NCI-H345 (cell line): Measurements from ENCODE around the gene RLN1.
"Not testable (repeated sequence)": the region's sequence is repeated elsewhere in the genome, so short reads cannot be mapped to it uniquely, and the experiment has no call there.

Experiments used
- DNase-seq: peaks from one replicate; lab custom pipeline; 2025; lab: John Stamatoyannopoulos, UW

RLN1 gene, protein sequence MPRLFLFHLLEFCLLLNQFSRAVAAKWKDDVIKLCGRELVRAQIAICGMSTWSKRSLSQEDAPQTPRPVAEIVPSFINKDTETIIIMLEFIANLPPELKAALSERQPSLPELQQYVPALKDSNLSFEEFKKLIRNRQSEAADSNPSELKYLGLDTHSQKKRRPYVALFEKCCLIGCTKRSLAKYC

DNA sequence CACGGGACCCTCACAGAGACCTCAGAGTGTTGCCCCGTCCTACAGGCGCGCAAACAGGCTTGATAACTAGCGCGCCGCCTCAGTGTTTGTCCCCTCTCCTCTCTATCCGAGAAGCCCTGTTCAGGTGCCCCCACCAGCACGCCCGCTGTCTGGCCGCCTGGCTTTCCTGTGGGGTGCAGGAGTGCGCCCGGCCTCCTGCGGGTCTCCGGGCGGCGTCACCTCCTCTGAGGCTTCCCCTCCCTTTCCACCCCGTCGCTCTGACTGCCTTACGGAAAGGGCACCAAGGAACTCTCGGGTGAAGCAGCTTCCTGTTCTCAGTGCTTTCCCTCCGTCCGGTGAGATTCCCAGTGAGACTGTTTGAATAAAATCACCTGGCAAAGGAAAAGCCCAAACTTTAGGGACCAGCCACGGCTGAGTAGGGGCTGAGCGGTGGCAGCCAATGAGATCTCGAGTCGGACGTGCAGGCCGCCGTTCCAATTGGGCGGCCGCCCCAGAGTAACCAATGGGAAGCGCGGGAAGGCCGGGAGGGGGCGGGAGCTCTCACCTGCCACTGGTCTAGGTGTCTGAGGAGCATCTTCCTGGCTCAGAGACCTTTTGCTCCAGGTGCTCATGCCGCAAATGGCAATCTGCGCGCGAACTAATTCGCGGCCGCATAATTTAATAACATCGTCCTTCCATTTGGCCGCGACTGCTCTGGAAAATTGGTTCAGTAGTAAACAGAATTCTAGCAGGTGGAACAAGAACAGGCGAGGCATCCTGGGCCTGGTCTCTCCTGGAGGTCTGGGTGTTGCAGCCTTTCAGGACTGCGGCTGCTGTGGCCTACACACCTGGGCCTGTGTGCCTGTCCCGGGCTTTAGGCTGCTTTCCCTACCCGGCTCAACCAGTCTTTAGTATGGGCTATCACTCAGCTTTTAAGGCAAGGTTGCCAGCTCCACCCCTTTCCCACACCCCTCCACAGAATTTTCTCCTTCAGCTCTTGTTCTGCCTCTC, at the start of gene RLN1:
Gene RLN1 (minus strand): TSS at position 885 of the 990 bp plus-strand sequence. CDS start 130 bp downstream, at position 755.
- DNase-seq, result not testable (repeated sequence)

DNA sequence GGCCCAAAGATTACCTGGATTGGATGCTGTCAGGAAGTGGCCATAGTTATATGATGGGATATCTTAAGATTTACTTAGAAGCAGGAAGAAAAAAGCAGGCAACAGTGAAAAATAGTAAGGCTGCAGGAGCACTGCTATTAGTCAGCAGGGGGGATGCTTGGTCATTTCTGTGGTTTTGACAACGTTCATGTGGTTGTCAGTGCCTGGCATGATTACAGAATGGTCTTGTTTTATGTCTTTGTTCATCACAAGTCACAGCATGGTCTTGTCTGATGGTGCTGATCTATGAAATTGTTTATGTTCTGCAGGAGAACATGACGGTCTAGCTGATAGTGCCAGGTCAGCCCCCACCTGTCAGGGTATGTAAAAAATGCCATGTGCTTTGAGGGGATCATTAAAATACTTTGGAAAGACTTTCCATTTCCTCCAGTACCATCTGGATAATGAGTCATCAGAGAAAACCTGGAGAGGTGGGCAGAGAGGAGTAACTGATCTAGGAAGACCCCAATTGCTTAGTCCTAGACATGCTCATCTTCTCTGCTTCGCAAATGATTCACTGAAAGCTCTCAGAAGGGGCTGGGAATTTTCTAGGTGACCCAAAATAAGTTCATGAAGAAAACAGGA, 49.5 kb upstream of the RLN1 start:
- no peak for DNase-seq

DNA sequence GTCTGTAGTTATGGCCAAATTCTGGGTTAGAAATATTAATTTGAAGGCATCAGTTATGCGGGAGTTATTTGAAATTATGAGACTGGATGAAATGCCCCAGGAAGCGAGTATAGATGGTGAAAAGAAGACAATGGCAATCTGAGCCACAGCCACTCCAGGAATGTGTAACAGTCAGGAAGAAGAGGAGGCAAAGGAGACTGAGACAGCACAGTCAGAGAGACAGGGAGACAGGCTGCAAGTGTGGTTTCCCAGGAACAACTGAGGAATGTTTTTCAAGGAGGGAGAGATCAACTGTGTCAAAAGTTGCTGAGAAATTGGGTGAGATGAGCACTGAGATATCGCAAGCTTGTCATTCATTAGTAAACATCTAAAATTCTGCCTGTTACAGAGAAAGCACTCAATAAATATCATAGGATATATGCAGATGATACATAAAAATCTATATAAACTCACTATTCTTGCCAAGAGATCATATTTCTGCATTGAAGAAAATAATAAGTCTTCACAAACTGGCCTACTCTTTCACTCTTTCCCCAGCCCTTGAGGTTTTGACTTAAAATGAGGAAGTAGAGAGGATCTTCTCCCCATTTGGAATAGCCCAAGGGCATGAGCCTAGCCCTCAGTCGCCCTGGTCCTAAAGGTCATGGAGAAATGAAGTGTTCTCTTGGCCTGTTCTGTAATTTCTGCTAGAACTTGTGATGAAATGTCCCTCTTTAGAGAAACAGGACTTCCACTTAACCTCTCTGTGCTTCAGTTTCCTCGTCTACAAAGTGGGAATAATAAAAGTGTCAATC, 48.5 kb upstream of the RLN1 start:
- no peak for DNase-seq

- no peak for DNase-seq
These were observed 44.8 kb upstream of the RLN1 start for GRCh38 chr9:5384436-5384835.

DNA sequence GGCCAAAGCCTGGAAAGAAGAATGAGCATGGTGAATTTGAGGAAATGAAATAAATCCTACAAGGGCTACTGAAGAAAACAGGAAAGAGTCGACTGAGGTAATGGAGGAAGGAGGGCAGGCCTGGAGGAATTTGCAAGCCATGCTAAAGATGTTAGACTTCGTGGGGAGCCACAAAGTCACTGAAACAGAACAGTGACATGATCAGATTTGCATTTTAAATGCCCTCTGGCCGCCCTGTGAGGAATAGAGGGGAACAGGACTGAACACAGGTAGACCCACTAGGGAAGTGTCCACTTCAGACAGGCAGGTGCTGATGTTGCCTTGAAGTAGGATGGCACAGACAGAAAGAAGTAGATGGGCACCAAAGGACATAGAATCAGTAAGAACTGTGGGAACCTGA, 42.8 kb upstream of the RLN1 start:
- no peak for DNase-seq

GRCh38 chr9:5375790-5376477, 36.3 kb upstream of the RLN1 start:
- DNase-seq, result no peak

DNA sequence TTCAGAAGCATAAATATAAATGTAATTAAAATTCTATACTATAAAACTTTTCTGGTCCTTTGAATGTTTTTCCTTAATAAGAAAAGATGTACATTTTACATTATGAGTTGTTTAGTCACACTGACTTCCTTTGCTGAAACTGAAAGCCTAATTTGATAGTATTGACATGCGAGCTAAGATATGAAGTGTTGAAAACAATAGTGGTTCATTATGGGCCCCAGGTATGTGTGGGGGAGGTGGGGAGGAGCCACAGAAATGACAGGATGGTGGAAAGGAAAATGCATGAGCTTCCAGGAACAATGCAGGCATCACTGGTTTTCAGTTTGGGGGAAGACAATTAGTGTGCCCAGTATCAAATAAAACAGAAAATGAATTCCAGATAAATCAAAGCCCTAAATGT, 35.4 kb upstream of the RLN1 start:
- DNase-seq, result no peak

GRCh38 chr9:5364294-5365024, 24.8 kb upstream of the RLN1 start:
- DNase-seq, result no peak

DNA sequence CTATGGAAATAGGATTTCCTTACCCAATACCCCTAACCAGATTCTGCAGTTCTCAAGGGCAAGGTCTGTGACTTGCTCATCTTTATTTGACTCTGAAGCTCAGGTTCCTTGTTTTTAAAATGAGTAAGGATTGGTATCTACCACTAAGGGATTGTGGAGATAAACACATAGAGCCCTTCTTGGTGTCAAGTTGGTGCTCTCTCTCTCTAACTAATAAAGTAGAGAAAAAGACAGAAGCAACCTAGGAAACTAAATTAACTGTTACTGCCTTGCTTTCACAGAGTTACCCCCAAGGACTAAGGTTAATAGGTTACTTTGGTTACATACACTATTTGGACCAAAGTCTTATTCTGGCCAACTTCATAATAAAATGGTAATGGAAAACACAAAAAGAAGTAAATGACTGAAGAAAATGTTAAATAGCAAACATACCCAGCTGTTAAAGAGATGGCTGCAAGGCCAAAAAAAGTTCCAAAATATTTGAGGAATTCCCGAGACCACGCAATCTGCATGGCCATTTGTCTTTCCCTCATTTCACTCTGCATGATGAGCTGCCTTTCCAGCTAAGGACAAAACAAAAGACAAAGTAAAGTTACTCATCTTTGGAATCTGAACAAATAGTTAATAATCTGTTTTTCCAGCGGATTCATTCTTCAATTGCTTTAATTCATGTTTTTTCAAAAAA, 21.8 kb upstream of the RLN1 start:
- DNase-seq, result no peak

GRCh38 chr9:5360341-5360740, 20.7 kb upstream of the RLN1 start:
- DNase-seq, result no peak

- no peak for DNase-seq
These were observed 17.9 kb upstream of the RLN1 start for GRCh38 chr9:5357431-5358105.

DNA sequence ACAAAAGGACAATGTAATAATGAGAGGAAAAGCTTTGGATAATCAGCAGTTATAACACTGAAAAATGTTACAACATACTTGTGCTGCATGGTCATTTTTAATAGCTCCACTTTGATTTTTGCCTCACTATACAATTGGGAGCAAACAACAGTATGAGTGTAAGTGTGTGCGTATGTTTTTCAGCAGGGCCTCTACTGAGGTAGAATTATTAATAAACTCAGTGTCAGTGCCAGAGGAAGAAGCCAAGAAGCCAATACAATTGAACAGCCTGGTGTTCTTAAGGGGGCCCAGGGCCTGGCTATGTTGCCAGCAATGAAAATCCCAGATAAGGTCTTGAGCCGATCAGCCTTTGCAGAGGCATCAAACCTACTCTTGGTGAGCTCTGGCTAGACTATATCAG, 16.1 kb upstream of the RLN1 start:
- no peak for DNase-seq

DNA sequence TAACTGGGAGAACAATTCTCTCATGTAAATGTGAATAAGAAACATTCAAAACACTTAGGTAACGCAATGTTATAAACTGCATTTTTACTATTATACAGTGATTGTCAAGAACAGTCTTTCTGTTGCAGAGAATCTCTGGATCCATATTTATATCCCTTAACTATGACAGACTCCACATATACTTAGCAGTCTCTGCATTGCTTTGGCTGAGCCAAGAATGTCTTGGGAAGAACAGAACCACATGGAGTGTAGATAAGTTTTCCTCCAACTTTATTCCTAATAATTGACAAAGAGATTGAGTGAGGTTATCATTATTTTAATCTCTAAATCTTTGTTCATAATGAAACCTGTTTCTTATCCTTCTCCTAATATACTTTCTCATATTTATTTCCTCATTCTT, 15.6 kb upstream of the RLN1 start:
- DNase-seq, result no peak

- no peak for DNase-seq
These were observed 14.5 kb upstream of the RLN1 start for GRCh38 chr9:5354184-5354583.

DNA sequence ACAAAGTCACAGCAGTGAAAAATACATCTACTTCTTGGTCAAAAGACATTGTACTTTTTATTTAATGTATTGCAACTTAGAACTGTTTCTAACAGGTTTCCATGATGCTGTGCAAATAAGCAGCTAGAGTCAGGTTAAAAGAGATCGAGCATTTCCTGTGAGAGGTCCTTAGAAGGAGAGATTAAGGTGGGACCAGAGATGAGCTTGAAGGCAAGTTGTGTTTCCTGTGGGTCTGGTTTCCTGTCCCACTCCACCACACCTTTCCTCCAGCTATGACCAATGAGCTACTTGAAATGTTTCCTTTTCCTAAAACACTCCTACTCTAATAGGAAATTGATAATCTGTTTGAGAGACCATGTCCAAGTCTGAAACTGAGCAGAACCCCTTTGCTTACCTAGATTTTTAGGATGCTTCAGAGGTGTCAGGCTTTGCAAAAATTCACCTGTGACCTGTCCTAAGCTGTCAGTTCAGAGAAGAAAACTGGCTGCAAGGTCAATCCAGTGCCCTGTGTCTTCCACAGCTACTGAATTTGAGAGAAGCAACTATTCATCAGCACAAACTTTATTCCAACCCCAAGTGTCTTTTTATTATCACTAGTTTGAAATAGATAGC, 13.1 kb upstream of the RLN1 start:
- DNase-seq, result no peak

- no peak for DNase-seq
These were observed 3.0 kb downstream of the RLN1 start for GRCh38 chr9:5336688-5337087.

DNA sequence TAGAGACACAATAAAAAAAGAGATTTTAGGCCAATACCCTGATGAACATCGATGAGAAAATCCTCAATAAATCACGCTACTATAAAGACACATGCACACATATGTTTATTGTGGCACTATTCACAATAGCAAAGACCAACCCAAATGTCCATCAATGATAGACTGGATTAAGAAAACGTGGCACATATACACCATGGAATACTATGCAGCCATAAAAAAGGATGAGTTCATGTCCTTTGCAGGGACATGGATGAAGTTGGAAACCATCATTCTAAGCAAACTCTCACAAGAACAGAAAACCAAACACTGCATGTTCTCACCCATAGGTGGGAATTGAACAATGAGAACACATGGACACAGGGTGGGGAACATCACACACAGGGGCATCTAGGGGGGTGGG, 8.4 kb downstream of the RLN1 start:
- not testable (repeated sequence) for DNase-seq

DNA sequence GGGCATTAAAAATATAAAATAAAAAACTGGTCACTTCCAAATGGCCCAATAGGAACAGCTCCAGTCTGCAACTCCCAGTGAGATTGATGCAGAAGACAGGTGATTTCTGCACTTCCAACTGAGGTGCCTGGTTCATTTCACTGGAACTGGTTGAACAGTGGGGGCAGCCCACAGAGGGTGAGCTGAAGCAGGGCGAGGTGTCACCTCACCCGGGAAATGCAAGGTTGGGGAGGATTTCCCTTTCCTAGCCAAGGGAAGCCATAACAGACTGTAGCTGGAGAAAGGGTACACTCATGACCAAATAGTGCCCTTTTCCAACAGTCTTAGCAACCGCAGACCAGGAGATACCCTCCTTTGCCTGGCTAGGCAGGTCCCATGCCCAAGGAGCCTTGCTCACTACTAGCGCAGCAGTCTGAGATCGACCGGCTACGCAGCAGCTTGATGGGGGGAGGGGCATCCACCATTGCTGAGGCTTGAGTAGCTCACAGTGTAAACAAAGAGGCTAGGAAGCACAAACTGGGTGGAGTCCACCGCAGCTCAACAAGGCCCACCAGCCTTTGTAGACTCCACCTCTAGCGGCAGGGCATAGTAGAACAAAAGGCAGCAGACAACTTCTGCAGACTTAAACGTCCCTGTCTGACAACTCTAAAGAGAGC, 12.7 kb downstream of the RLN1 start:
- peak; percentile 2 for DNase-seq

DNA sequence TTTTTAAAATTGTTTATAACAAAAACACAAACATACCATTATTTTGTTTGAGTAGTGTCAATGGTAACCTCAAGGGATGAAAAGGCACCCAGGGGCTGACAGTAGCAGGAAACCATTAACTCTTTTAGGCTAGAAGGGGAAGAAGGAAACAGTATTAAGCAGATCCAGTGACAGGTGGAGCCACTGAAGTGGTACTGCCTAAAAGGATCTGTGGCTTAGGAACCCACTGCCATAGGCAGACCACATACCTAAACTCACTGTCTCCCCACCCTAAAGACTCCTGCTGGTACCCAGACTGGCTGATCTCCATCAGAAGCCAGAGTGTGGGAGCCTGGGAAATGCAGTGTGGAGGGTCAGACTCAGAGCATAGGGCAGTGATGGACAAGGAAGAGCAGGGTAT, 13.5 kb downstream of the RLN1 start:
- DNase-seq, result no peak
